ENCODE results near the gene PEAK1. TPM values are rescaled to one million over a fixed set of nuclear protein-coding genes. Genes with fewer than 3 reads are reported as not detected.
A peak's percentile ranks its signal among the peaks of the same experiment; 100 is the strongest.

Gene PEAK1
- total RNA-seq, 1 donor from 2014 or later, result 289 TPM

DNA sequence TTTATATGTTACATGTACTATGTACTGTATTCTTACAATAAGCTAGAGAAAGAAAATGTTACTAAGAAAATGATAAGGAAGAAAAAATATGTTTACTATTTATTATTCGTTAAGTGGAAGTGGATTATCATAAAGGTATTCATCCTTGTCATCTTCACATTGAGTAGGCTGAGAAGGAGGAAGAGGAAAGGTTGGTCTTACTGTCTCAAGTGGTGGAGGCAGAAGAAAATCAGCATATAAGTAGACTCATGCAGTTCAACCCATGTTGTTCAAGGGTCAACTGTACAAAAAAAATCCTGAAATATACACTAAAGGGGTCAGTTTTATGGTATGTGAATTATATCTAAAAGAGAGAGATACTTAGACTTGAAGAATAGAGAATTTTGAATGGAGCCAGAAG is 6.5 kb upstream of the PEAK1 start:
- H3K4me3 Mint-ChIP-seq (ENCODE audit: unreplicated experiment), result no peak overlapping the region
- H3K36me3 Mint-ChIP-seq (ENCODE audit: low read depth, unreplicated experiment), result peaks cover 3% of the 10 kb centered on the region
- DNase-seq (ENCODE audit: low spot score), result no peak
- peaks cover 39% of the 10 kb centered on the region for H3K4me1 Mint-ChIP-seq (ENCODE audit: unreplicated experiment)
- H3K27ac Mint-ChIP-seq (ENCODE audit: unreplicated experiment), result no peak overlapping the region
- no peaks in the 10 kb centered on the region for H3K9me3 Mint-ChIP-seq (ENCODE audit: unreplicated experiment)
- no peaks in the 10 kb centered on the region for H3K27me3 Mint-ChIP-seq (ENCODE audit: unreplicated experiment)
- TF ChIP-seq, protein P1, sequence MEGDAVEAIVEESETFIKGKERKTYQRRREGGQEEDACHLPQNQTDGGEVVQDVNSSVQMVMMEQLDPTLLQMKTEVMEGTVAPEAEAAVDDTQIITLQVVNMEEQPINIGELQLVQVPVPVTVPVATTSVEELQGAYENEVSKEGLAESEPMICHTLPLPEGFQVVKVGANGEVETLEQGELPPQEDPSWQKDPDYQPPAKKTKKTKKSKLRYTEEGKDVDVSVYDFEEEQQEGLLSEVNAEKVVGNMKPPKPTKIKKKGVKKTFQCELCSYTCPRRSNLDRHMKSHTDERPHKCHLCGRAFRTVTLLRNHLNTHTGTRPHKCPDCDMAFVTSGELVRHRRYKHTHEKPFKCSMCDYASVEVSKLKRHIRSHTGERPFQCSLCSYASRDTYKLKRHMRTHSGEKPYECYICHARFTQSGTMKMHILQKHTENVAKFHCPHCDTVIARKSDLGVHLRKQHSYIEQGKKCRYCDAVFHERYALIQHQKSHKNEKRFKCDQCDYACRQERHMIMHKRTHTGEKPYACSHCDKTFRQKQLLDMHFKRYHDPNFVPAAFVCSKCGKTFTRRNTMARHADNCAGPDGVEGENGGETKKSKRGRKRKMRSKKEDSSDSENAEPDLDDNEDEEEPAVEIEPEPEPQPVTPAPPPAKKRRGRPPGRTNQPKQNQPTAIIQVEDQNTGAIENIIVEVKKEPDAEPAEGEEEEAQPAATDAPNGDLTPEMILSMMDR (IDR thresholded peaks at IDR 0.05; ENCODE audit: unreplicated experiment), result no peak

DNA sequence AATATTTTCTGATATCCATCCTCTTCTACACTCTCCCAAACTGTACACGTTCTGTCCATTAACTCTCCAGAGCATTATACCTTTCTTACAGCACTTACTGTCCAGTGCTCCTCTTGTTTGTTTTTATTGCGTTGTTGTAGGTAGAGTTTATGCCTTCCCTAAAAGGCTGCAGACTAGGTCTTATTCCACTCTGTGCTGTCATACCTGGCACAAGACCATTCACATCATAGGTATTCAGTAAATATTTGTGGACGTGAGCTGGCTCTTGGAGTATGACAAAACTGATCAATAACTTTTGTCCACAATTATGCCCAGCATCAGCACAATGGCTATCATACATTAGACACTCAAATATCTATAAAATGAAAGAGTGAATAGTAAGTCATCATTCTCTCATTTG is 5.2 kb upstream of the PEAK1 start:
- Mint-ChIP-seq H3K27ac (ENCODE audit: unreplicated experiment) (no peak overlapping the region), H3K4me3 (ENCODE audit: unreplicated experiment) (peak overlapping the region; percentile 16), H3K9me3 (ENCODE audit: unreplicated experiment) (no peaks in the 10 kb centered on the region), H3K4me1 (ENCODE audit: unreplicated experiment) (peaks cover 39% of the 10 kb centered on the region), H3K36me3 (ENCODE audit: low read depth, unreplicated experiment) (peaks cover 3% of the 10 kb centered on the region), H3K27me3 (ENCODE audit: unreplicated experiment) (peaks cover 5% of the 10 kb centered on the region)
- no peak for DNase-seq (ENCODE audit: low spot score)
- TF ChIP-seq, protein P1 (IDR thresholded peaks at IDR 0.05; ENCODE audit: unreplicated experiment), result no peak

DNA sequence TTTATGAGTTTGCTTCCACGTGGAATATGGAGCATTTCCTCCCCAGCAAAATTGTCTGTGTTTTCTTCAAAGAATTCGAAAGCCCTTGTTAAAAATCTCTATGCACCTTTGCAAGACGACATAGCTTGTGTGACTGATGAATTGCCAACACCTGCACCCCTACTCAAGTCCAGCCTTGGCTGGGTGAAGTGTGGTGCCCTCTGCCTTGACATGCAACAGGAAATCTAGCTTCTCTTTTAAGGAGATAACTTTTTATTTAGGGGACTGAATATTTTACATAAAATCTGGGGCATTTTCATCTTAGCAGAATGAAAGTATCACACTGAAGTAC is 1.4 kb upstream of the PEAK1 start:
- TF ChIP-seq, protein P1 (IDR thresholded peaks at IDR 0.05; ENCODE audit: unreplicated experiment), result no peak
- Mint-ChIP-seq H3K27me3 (ENCODE audit: unreplicated experiment) (peaks cover 14% of the 10 kb centered on the region), H3K4me3 (ENCODE audit: unreplicated experiment) (peak overlapping the region; percentile 95), H3K27ac (ENCODE audit: unreplicated experiment) (peak overlapping the region; percentile 98), H3K4me1 (ENCODE audit: unreplicated experiment) (peaks cover 50% of the 10 kb centered on the region), H3K36me3 (ENCODE audit: low read depth, unreplicated experiment) (peaks cover 12% of the 10 kb centered on the region), H3K9me3 (ENCODE audit: unreplicated experiment) (no peaks in the 10 kb centered on the region)
- DNase-seq (ENCODE audit: low spot score), result peak; percentile 15

DNA sequence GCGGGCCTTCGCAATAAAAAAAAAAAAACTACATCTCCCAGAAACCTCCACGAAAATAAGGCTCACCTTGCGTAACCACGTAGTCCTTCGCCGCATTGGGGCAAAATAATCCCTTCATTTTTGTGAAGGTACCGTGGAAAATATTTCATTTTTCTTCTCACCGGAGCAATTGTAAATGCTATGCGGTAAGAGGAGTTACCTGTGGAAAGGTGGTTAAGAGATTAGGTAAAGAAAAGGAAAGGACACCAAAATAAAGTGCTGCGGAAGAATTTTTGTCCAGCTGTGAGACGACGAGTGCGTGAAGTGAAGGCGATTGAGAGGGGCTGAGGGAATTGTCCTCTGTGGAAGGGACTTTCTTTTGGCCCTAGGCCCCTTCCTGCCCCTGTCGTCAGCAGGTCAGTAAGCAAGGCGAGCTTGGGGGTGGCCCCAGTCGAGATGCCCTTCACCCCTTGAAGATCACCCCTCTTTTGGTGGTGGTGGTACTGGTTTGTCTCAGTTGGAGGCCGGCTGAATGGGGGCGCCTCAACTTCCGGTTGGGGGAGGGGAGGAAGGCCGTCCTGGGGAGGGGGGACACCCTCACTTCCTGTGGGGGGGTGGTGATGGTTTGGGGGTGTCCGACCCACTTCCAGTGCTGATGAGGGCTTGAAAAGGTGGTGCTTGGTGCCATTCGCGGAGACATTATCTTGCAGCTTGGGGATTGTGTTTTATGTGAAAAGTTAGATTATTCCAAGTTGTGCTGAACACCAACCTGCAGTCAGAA is 886 bp upstream of the PEAK1 start, which contains the start of gene HMG20A:
Gene HMG20A (plus strand): TSS at position 279 of the 760 bp plus-strand sequence. CDS start 37,520 bp downstream, outside the sequence.
- Mint-ChIP-seq H3K9me3 (ENCODE audit: unreplicated experiment) (no peaks in the 10 kb centered on the region), H3K4me3 (ENCODE audit: unreplicated experiment) (peak within 1 kb of the TSS; percentile 95), H3K36me3 (ENCODE audit: low read depth, unreplicated experiment) (peaks cover 12% of the 10 kb centered on the region), H3K4me1 (ENCODE audit: unreplicated experiment) (peaks cover 50% of the 10 kb centered on the region), H3K27me3 (ENCODE audit: unreplicated experiment) (peaks cover 14% of the 10 kb centered on the region), H3K27ac (ENCODE audit: unreplicated experiment) (peak within 1 kb of the TSS; percentile 98)
- TF ChIP-seq, protein P1 (IDR thresholded peaks at IDR 0.05; ENCODE audit: unreplicated experiment), result no peak
- peak; percentile 40 for DNase-seq (ENCODE audit: low spot score)
